Common myeloid progenitor, CD34-positive (primary cell): Measurements from ENCODE around the gene MOCOS.
"Not testable (repeated sequence)": the region's sequence is repeated elsewhere in the genome, so short reads cannot be mapped to it uniquely, and the experiment has no call there.

Source experiments
- CTCF ChIA-PET: fragments of 350-600 bp; sonication (Branson Sonifier 250); formaldehyde crosslinking; loops from one replicate; lab custom pipeline; 2021; ENCODE audit warnings: antibody characterized with exemption; lab: Charles Lee
- POLR2A ChIA-PET: fragments of 350-600 bp; sonication (Branson Sonifier 250); formaldehyde crosslinking; loops from one replicate; lab custom pipeline; 2021; ENCODE audit warnings: antibody characterized with exemption; lab: Charles Lee
- DNase-seq, 3 donors: peaks; one replicate each; pipeline versions ENCODE4 v3.0.0 to v3.0.0-alpha.2; 2013
- H3K27ac ChIP-seq, 2 experiments: 1 replicate in 1 of 2; 2 replicates in 1 of 2; pipeline ENCODE4 v1.7.0; 2013; ENCODE audit warnings: inconsistent platforms in 2 of 2, low read length in 2 of 2, mild to moderate bottlenecking in 2 of 2, low read depth in 1 of 2, moderate library complexity in 1 of 2; ENCODE audit not compliant: severe bottlenecking in 2 of 2, insufficient read depth in 1 of 2, poor library complexity in 1 of 2
- H3K27me3 ChIP-seq, 5 experiments: replicated peaks in 2 of 5; 1 replicate in 3 of 5; 2 replicates in 2 of 5; pipeline versions ENCODE4 v1.6.1 to v1.7.0; 2013; ENCODE audit warnings: low read length in 4 of 5, mild to moderate bottlenecking in 2 of 5, moderate library complexity in 2 of 5, inconsistent platforms in 1 of 5; ENCODE audit not compliant: insufficient read depth in 5 of 5, control insufficient read depth in 4 of 5
- H3K36me3 ChIP-seq, 4 experiments: 1 replicate in 2 of 4; 2 replicates in 2 of 4; pipeline versions ENCODE4 v1.6.1 to v1.7.0; 2013; ENCODE audit warnings: low read length in 3 of 4, control low read depth in 1 of 4, mild to moderate bottlenecking in 1 of 4; ENCODE audit not compliant: control insufficient read depth in 4 of 4, insufficient read depth in 4 of 4
- H3K4me1 ChIP-seq, 4 experiments: 1 replicate in 3 of 4; 2 replicates in 1 of 4; pipeline versions ENCODE4 v1.6.1 to v1.7.1; 2013; ENCODE audit warnings: low read length in 3 of 4, mild to moderate bottlenecking in 3 of 4, control low read depth in 1 of 4, inconsistent platforms in 1 of 4, moderate library complexity in 1 of 4; ENCODE audit not compliant: control insufficient read depth in 4 of 4, insufficient read depth in 4 of 4; ENCODE audit errors: control extremely low read depth in 1 of 4
- H3K4me3 ChIP-seq, 7 experiments: 1 replicate in 4 of 7; 2 replicates in 3 of 7; pipeline versions ENCODE4 v1.5.1 to v1.7.0; 2013; ENCODE audit warnings: mild to moderate bottlenecking in 7 of 7, low read length in 6 of 7, moderate library complexity in 6 of 7, inconsistent platforms in 2 of 7, low read depth in 2 of 7, control low read depth in 1 of 7; ENCODE audit not compliant: insufficient read depth in 4 of 7, control insufficient read depth in 1 of 7; ENCODE audit errors: extremely low read depth in 1 of 7
- H3K9me3 ChIP-seq, 5 experiments: 1 replicate in 4 of 5; 2 replicates in 1 of 5; pipeline versions ENCODE4 v1.6.1 to v1.7.1; 2013; ENCODE audit warnings: low read length in 4 of 5, mild to moderate bottlenecking in 2 of 5, inconsistent platforms in 1 of 5, low read depth in 1 of 5, moderate library complexity in 1 of 5; ENCODE audit not compliant: control insufficient read depth in 4 of 5, insufficient read depth in 2 of 5; ENCODE audit errors: control extremely low read depth in 1 of 5
- WGBS: methylation state at CpG from one replicate; pipeline ENCODE4 v1.1.5; 2013; ENCODE audit not compliant: insufficient coverage; 5-methylcytosine and 5-hydroxymethylcytosine counted together

Gene MOCOS

GRCh38 chr18:36199691-36200295, 12.5 kb downstream of the MOCOS start:
- H3K4me3 ChIP-seq: no peak overlapping the region
- CTCF ChIA-PET: no interaction called here
- no peak for DNase-seq
- POLR2A ChIA-PET: no interaction called here
- H3K9me3 ChIP-seq: no peaks in the 10 kb centered on the region
- WGBS: 92% methylated on average over 19 of the region's 22 CpGs
- no peaks in the 10 kb centered on the region for H3K4me1 ChIP-seq
- H3K36me3 ChIP-seq: no peaks in the 10 kb centered on the region
- no peak overlapping the region for H3K27ac ChIP-seq
- peaks cover 0 to 2% (median 0%) of the 10 kb centered on the region in 5 experiments for H3K27me3 ChIP-seq

- H3K27ac ChIP-seq: no peak overlapping the region
- H3K4me1 ChIP-seq: no peaks in the 10 kb centered on the region
- no peaks in the 10 kb centered on the region for H3K9me3 ChIP-seq
- ChIA-PET POLR2A (no interaction called here), CTCF (no interaction called here)
- H3K4me3 ChIP-seq: no peak overlapping the region
- no peak for DNase-seq
- H3K36me3 ChIP-seq: no peaks in the 10 kb centered on the region
- H3K27me3 ChIP-seq: peaks cover 0 to 2% (median 0%) of the 10 kb centered on the region in 5 experiments
These were observed 13.1 kb downstream of the MOCOS start for GRCh38 chr18:36200354-36200771.

- Histone ChIP-seq H3K36me3 (no peaks in the 10 kb centered on the region), H3K4me3 (no peak overlapping the region), H3K4me1 (no peaks in the 10 kb centered on the region), H3K27ac (no peak overlapping the region), H3K27me3 (peaks cover 0 to 2% (median 0%) of the 10 kb centered on the region in 5 experiments), H3K9me3 (no peaks in the 10 kb centered on the region)
- WGBS: no CpG with 5 or more reads among the region's 2 CpGs
- no peak for DNase-seq
- CTCF ChIA-PET: no interaction called here
- POLR2A ChIA-PET: no interaction called here
These were observed 14.5 kb downstream of the MOCOS start for GRCh38 chr18:36201765-36202164.

GRCh38 chr18:36203360-36203895, 16.1 kb downstream of the MOCOS start:
- no peak for DNase-seq
- Histone ChIP-seq H3K27me3 (no peaks in the 10 kb centered on the region), H3K4me3 (no peak overlapping the region), H3K36me3 (no peaks in the 10 kb centered on the region), H3K27ac (no peak overlapping the region), H3K4me1 (no peaks in the 10 kb centered on the region), H3K9me3 (peaks cover 0 to 1% (median 0%) of the 10 kb centered on the region in 5 experiments)
- POLR2A ChIA-PET: no interaction called here
- CTCF ChIA-PET: no interaction called here
- WGBS: 86% methylated on average over 6 of the region's 7 CpGs

GRCh38 chr18:36205166-36205565, 17.9 kb downstream of the MOCOS start:
- Histone ChIP-seq H3K27ac (no peak overlapping the region), H3K4me3 (no peak overlapping the region), H3K9me3 (peaks cover 0 to 1% (median 0%) of the 10 kb centered on the region in 5 experiments), H3K4me1 (no peaks in the 10 kb centered on the region), H3K36me3 (no peaks in the 10 kb centered on the region), H3K27me3 (no peaks in the 10 kb centered on the region)
- ChIA-PET POLR2A (no interaction called here), CTCF (no interaction called here)
- no peak for DNase-seq
- WGBS: 94% methylated on average over 3 of the region's 4 CpGs

- Histone ChIP-seq H3K36me3 (no peaks in the 10 kb centered on the region), H3K27me3 (no peaks in the 10 kb centered on the region), H3K9me3 (peaks cover 0 to 1% (median 0%) of the 10 kb centered on the region in 5 experiments), H3K4me1 (no peaks in the 10 kb centered on the region), H3K4me3 (no peak overlapping the region), H3K27ac (no peak overlapping the region)
- ChIA-PET CTCF (no interaction called here), POLR2A (no interaction called here)
- no CpG with 5 or more reads among the region's 1 CpG for WGBS
- no peak for DNase-seq
These were observed 20.0 kb downstream of the MOCOS start for GRCh38 chr18:36207303-36207702.

- H3K4me1 ChIP-seq, H3K9me3 ChIP-seq, H3K36me3 ChIP-seq, H3K27ac ChIP-seq, CTCF ChIA-PET, H3K27me3 ChIP-seq, POLR2A ChIA-PET, DNase-seq, H3K4me3 ChIP-seq: not testable (repeated sequence)
- WGBS: 100% methylated on average over 2 of the region's 2 CpGs
These were observed 20.7 kb downstream of the MOCOS start for GRCh38 chr18:36207969-36208368.
